H1 (cell line): ENCODE data around the gene AGRN. TPM values are rescaled to one million over a fixed set of nuclear protein-coding genes. Genes with fewer than 3 reads are reported as not detected.

Experiments used
- CTCF ChIA-PET: fragments of 300-600 bp; sonication (Branson Sonifier 250); formaldehyde crosslinking; loops from one replicate; lab custom pipeline; 2021; ENCODE audit not compliant: partially characterized antibody; lab: Charles Lee
- POLR2A ChIA-PET: fragments of 300-600 bp; sonication (Branson Sonifier 250); formaldehyde crosslinking; loops from one replicate; lab custom pipeline; 2021; ENCODE audit warnings: inconsistent platforms; ENCODE audit not compliant: partially characterized antibody; lab: Charles Lee
- DNase-seq, 2 experiments: peaks; one replicate each; pipeline versions ENCODE4 v3.0.0 to v3.0.0-alpha.2; 2010 to 2022; ENCODE audit warnings: low spot score in 2 of 2, low read depth in 1 of 2, mixed read lengths in 1 of 2
- FAIRE-seq: peaks from 2 replicates; lab custom pipeline; 2011; peaks lifted over from hg19 to GRCh38; lab: Jason Lieb, UNC
- H2AFZ ChIP-seq: 2 replicates; pipeline ENCODE4 v1.8.1; 2012; ENCODE audit warnings: low read length, inconsistent platforms
- H2AK5ac ChIP-seq: 2 replicates; pipeline ENCODE4 v1.6.1; 2013; ENCODE audit warnings: low read depth, low read length
- H2BK120ac ChIP-seq: replicated peaks from 2 replicates; pipeline ENCODE3; 2013; ENCODE audit warnings: low read depth, low read length, inconsistent platforms
- H2BK12ac ChIP-seq: 2 replicates; pipeline ENCODE4 v1.6.1; 2013; ENCODE audit warnings: low read depth, low read length
- H2BK15ac ChIP-seq: 2 replicates; pipeline ENCODE4 v1.6.1; 2013; ENCODE audit warnings: low read length
- H2BK20ac ChIP-seq: 2 replicates; pipeline ENCODE4 v1.6.1; 2013; ENCODE audit warnings: low read length
- H2BK5ac ChIP-seq: 2 replicates; pipeline ENCODE4 v1.6.1; 2013; ENCODE audit warnings: low read depth, low read length
- H3K14ac ChIP-seq: 2 replicates; pipeline ENCODE4 v1.6.1; 2013; ENCODE audit warnings: inconsistent platforms; ENCODE audit not compliant: insufficient read length
- H3K18ac ChIP-seq: 2 replicates; pipeline ENCODE4 v1.6.1; 2013; ENCODE audit warnings: low read length; ENCODE audit errors: extremely low read depth
- H3K23ac ChIP-seq: 2 replicates; pipeline ENCODE4 v1.6.1; 2013; ENCODE audit warnings: inconsistent platforms; ENCODE audit not compliant: insufficient read length
- H3K23me2 ChIP-seq: 2 replicates; pipeline ENCODE4 v1.6.1; 2013; ENCODE audit warnings: low read depth, low read length
- H3K27ac ChIP-seq: 2 replicates; pipeline ENCODE4 v1.6.1; 2011; ENCODE audit warnings: low read depth, low read length, inconsistent platforms
- H3K27me3 ChIP-seq, 4 experiments: replicated peaks in 1 of 4; 1 replicate in 1 of 4; 2 replicates in 3 of 4; pipeline versions ENCODE4 v1.6.1 to v1.8.1; 2011 to 2013; ENCODE audit warnings: low read length in 3 of 4, mild to moderate bottlenecking in 3 of 4, inconsistent platforms in 2 of 4, mixed read lengths in 2 of 4, moderate library complexity in 1 of 4; ENCODE audit not compliant: control insufficient read depth in 3 of 4, insufficient read depth in 3 of 4; ENCODE audit errors: extremely low read depth in 1 of 4
- H3K36me3 ChIP-seq, 4 experiments: 2 replicates each; pipeline versions ENCODE4 v1.6.1 to v1.8.1; 2011 to 2013; ENCODE audit warnings: mild to moderate bottlenecking in 4 of 4, low read length in 3 of 4, moderate library complexity in 2 of 4, control low read depth in 1 of 4, inconsistent platforms in 1 of 4; ENCODE audit not compliant: insufficient read depth in 4 of 4, control insufficient read depth in 2 of 4
- H3K4ac ChIP-seq: replicated peaks from 2 replicates; pipeline ENCODE3; 2013; ENCODE audit warnings: low read length, low read depth, mixed read lengths, inconsistent platforms; ENCODE audit not compliant: insufficient read length
- H3K4me1 ChIP-seq, 4 experiments: replicated peaks in 1 of 4; 1 replicate in 1 of 4; 2 replicates in 3 of 4; pipeline versions ENCODE4 v1.6.1 to v1.8.1; 2011 to 2013; ENCODE audit warnings: low read length in 3 of 4, inconsistent platforms in 2 of 4, mixed read lengths in 1 of 4; ENCODE audit not compliant: insufficient read depth in 4 of 4, control insufficient read depth in 3 of 4
- H3K4me2 ChIP-seq, 2 experiments: 2 replicates each; pipeline versions ENCODE4 v1.6.1 to v1.8.1; 2011 to 2013; ENCODE audit warnings: low read depth in 2 of 2, low read length in 2 of 2, control low read depth in 1 of 2, inconsistent platforms in 1 of 2, mild to moderate bottlenecking in 1 of 2; ENCODE audit not compliant: insufficient read depth in 1 of 2
- H3K4me3 ChIP-seq, 4 experiments: fragments of 200-600, 300-600 bp in 1 of 4; sonication (generic), shearing (Covaris generic), sonication (Bioruptor Twin) in 1 of 4; 2 replicates each; pipeline versions ENCODE4 v1.5.1 to v1.8.1; 2011 to 2016; ENCODE audit warnings: low read length in 4 of 4, low read depth in 3 of 4, control low read depth in 2 of 4, inconsistent platforms in 2 of 4, mild to moderate bottlenecking in 2 of 4, mixed read lengths in 1 of 4, moderate library complexity in 1 of 4; ENCODE audit not compliant: insufficient read depth in 2 of 4; ENCODE audit errors: extremely low read depth in 1 of 4
- H3K56ac ChIP-seq: replicated peaks from 2 replicates; pipeline ENCODE3; 2013; ENCODE audit warnings: low read depth, mild to moderate bottlenecking, mixed read lengths, low read length, inconsistent platforms; ENCODE audit not compliant: insufficient read length
- H3K79me1 ChIP-seq: 2 replicates; pipeline ENCODE4 v1.6.1; 2013; ENCODE audit warnings: low read depth, low read length, control low read depth
- H3K79me2 ChIP-seq, 2 experiments: 2 replicates each; pipeline versions ENCODE4 v1.6.1 to v1.8.1; 2012 to 2013; ENCODE audit warnings: low read length in 2 of 2, mild to moderate bottlenecking in 2 of 2, inconsistent platforms in 1 of 2; ENCODE audit not compliant: insufficient read depth in 2 of 2, control insufficient read depth in 1 of 2
- H3K9ac ChIP-seq, 4 experiments: replicated peaks in 1 of 4; 1 replicate in 1 of 4; 2 replicates in 3 of 4; pipeline versions ENCODE4 v1.6.1 to v1.8.1; 2011 to 2013; ENCODE audit warnings: low read depth in 3 of 4, low read length in 3 of 4, control low read depth in 2 of 4, mild to moderate bottlenecking in 2 of 4, moderate library complexity in 2 of 4, inconsistent platforms in 1 of 4; ENCODE audit errors: extremely low read depth in 1 of 4
- H3K9me3 ChIP-seq, 2 experiments: 2 replicates each; pipeline versions ENCODE4 v1.6.1 to v1.8.1; 2012 to 2013; ENCODE audit warnings: mild to moderate bottlenecking in 2 of 2, moderate library complexity in 2 of 2, control low read depth in 1 of 2, inconsistent platforms in 1 of 2, low read depth in 1 of 2, low read length in 1 of 2, mixed read lengths in 1 of 2; ENCODE audit not compliant: insufficient read depth in 2 of 2
- H4K20me1 ChIP-seq, 2 experiments: replicated peaks in 1 of 2; 2 replicates each; pipeline versions ENCODE3 to v1.8.1; 2011 to 2013; ENCODE audit warnings: inconsistent platforms in 2 of 2, low read length in 2 of 2, mild to moderate bottlenecking in 1 of 2; ENCODE audit not compliant: insufficient read depth in 2 of 2, control insufficient read depth in 1 of 2
- H4K5ac ChIP-seq: 2 replicates; pipeline ENCODE4 v1.6.1; 2013; ENCODE audit warnings: low read length, low read depth, mixed read lengths, inconsistent platforms; ENCODE audit not compliant: insufficient read length
- H4K8ac ChIP-seq: 2 replicates; pipeline ENCODE4 v1.8.0; 2013; ENCODE audit warnings: mild to moderate bottlenecking, moderate library complexity, low read length, inconsistent platforms; ENCODE audit not compliant: insufficient read depth; ENCODE audit errors: extremely low read depth
- H4K91ac ChIP-seq: replicated peaks from 2 replicates; pipeline ENCODE3; 2013; ENCODE audit warnings: low read length, mixed read lengths, inconsistent platforms; ENCODE audit not compliant: insufficient read length
- ATF3 ChIP-seq: IDR thresholded peaks from 2 replicates; pipeline ENCODE4 v1.6.1; 2011; ENCODE audit warnings: low read depth, mild to moderate bottlenecking, low read length; ENCODE audit not compliant: insufficient read depth
- WGBS, 2 experiments: shearing (Covaris generic) in 1 of 2; methylation state at CpG; one replicate each; pipeline versions ENCODE4 v1.1.6 to v1.1.7; 2013 to 2015; ENCODE audit warnings: low lambda C conversion rate in 2 of 2, mixed read lengths in 2 of 2, inconsistent platforms in 1 of 2, low coverage in 1 of 2, missing lambda C conversion rate in 1 of 2; ENCODE audit not compliant: insufficient replicate concordance in 2 of 2, insufficient coverage in 1 of 2, insufficient read length in 1 of 2; ENCODE audit errors: extremely low coverage in 1 of 2, missing lambda C conversion rate in 1 of 2; 5-methylcytosine and 5-hydroxymethylcytosine counted together
- polyA plus RNA-seq, 7 experiments: library from polyadenylated mRNA; depleted of rRNA in 3 of 7; stranded (reverse) in 5 of 7; unstranded in 2 of 7; fragments of >200 nt in 5 of 7; fragments of 200-250 nt in 2 of 7; gene quantifications; 1 replicate in 5 of 7; 2 replicates in 1 of 7; 4 replicates in 1 of 7; pipeline versions ENCODE4 v1.2.1 to v1.2.3, GENCODE V29; 2011 to 2013; ENCODE audit warnings: missing spikeins in 2 of 7, mixed read lengths in 2 of 7
- total RNA-seq: library from RNA; stranded (reverse); fragmentation: NEBNext Ultra II Directional; extraction: Animal tissue kit (Norgen Biotek cat#: 25700); gene quantifications from 2 replicates; pipeline ENCODE4 v1.2.1, GENCODE V29; 2021

AGRN gene
- total and polyA plus RNA-seq, 2 of the 8 experiments (the other 6 are each of a cell fraction or from before 2014, with no cell fraction given): 52.3 to 155 TPM

DNA sequence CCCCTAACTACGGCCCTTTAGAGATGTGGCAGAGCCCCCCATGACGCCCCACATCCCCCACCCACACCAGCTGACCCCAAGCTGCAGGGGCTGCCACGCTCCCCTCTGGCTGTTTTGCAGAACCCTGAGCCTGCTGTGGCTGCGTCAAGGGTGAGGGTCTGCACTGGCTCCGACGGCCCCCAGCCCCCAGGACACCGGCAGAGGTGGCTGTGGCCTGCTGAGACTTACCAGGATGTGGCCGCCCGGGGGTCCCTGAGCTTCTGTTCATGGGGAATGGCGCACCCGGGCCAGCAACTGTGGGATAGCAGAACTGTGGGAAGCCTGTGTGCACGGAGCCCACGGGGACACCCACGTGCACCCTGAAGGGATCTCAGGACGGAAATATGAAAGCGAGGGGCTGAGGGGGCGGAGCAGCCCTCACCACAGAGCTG is 67.0 kb downstream of the AGRN start:
- Histone ChIP-seq H2BK120ac (no peak overlapping the region), H3K9me3 (peaks cover 0 to 2% of the 10 kb centered on the region in 2 experiments; a peak in 1 of 4 replicates), H2BK5ac (no peak overlapping the region; the same call in 1 of the 2 replicates), H2BK20ac (no peak overlapping the region), H3K9ac (no peak overlapping the region), H2BK15ac (no peak overlapping the region), H3K79me2 (no peaks in the 10 kb centered on the region), H2AFZ (no peak overlapping the region), H3K4ac (no peak overlapping the region), H3K27ac (no peak overlapping the region), H3K23me2 (no peaks in the 10 kb centered on the region), H3K14ac (no peak overlapping the region), H3K4me2 (no peak overlapping the region), H3K4me1 (no peaks in the 10 kb centered on the region), H4K91ac (no peak overlapping the region), H3K79me1 (no peaks in the 10 kb centered on the region), H3K4me3 (no peak overlapping the region), H2AK5ac (no peak overlapping the region), H4K5ac (no peak overlapping the region), H3K18ac (peak overlapping the region; percentile 19; the same call in 1 of the 2 replicates), H3K23ac (no peak overlapping the region), H2BK12ac (no peak overlapping the region), H3K36me3 (no peaks in the 10 kb centered on the region), H4K20me1 (peaks cover 0 to 3% of the 10 kb centered on the region in 2 experiments), H3K27me3 (no peaks in the 10 kb centered on the region; a peak in 1 of 7 replicates), H3K56ac (no peak overlapping the region), H4K8ac (no peak overlapping the region)
- FAIRE-seq: no peak
- POLR2A ChIA-PET: interaction anchor here (0.9 kb wide), 1 partner anchor 184 kb away, joined by 3 read pairs; no protein-coding TSS in a partner anchor
- WGBS, 2 experiments: 94% methylated on average over 16 of the region's 17 CpGs; no CpG with 5 or more reads in 1 of the 2 experiments
- no peak for DNase-seq
- CTCF ChIA-PET: interaction anchor here (0.7 to 2.4 kb wide), 6 partner anchors 23 to 178 kb away, joined by 3 to 8 read pairs (median 4); partner anchors contain the start of gene TTLL10
- no peak for TF ChIP-seq ATF3
